ENCODE results near the gene DTNB.
"Not testable (repeated sequence)": the region's sequence is repeated elsewhere in the genome, so short reads cannot be mapped to it uniquely, and the experiment has no call there.

The DTNB gene

GRCh38 chr2:25684577-25685473 is 11.4 kb upstream of the DTNB start:
- intact Hi-C loops (cut with DNase I) = no loop called here
- DNase-seq = no peak

- DNase-seq = no peak
- intact Hi-C loops (cut with DNase I) = no loop called here
These were observed 8.7 kb upstream of the DTNB start for GRCh38 chr2:25682082-25682481.

- intact Hi-C loops (cut with DNase I) = loop anchor here (10.0 kb wide), 2 partner anchors 153 to 357 kb away; partner anchors contain the start of gene RAB10
- DNase-seq = no peak
These were observed 4.5 kb upstream of the DTNB start for GRCh38 chr2:25677877-25678276.

GRCh38 chr2:25674077-25674362 is 643 bp upstream of the DTNB start:
- peak in 3 of 10 donors; percentile 32 to 41 (median 33) for DNase-seq
- intact Hi-C loops (cut with DNase I) = loop anchor here (10.0 kb wide), 2 partner anchors 149 to 361 kb away; partner anchors contain the start of gene RAB10

- peak in 9 of 10 donors; percentile 24 to 94 (median 57) for DNase-seq
- intact Hi-C loops (cut with DNase I) = loop anchor here (1.0 to 10.0 kb wide), 3 partner anchors 148 to 362 kb away; partner anchors contain the start of genes ASXL2 and RAB10
These were observed 680 bp downstream of the DTNB start for GRCh38 chr2:25672494-25673299.

- intact Hi-C loops (cut with DNase I) = loop anchor here (10.0 kb wide), 2 partner anchors 147 to 363 kb away; partner anchors contain the start of gene RAB10
These were observed 1.8 kb downstream of the DTNB start for GRCh38 chr2:25671622-25672021.

GRCh38 chr2:25669520-25669919 is 3.9 kb downstream of the DTNB start:
- DNase-seq = no peak
- intact Hi-C loops (cut with DNase I) = loop anchor here (10.0 kb wide), 1 partner anchor 325 kb away; the partner anchor contains the start of gene DNMT3A

More at GRCh38 chr2:25671622-25672021, 1.8 kb downstream of the DTNB start:
- DNase-seq = no peak

GRCh38 chr2:25666218-25666617 is 7.2 kb downstream of the DTNB start:
- no peak for DNase-seq
- intact Hi-C loops (cut with DNase I) = loop anchor here (10.0 kb wide), 1 partner anchor 321 kb away; the partner anchor contains the start of gene DNMT3A

- intact Hi-C loops (cut with DNase I) = loop anchor here (2.0 to 10.0 kb wide), 2 partner anchors 59 to 321 kb away; partner anchors contain the start of gene DNMT3A
- not testable (repeated sequence) for DNase-seq
These were observed 7.9 kb downstream of the DTNB start for GRCh38 chr2:25665429-25665828.

GRCh38 chr2:25664965-25665307 is 8.4 kb downstream of the DTNB start:
- intact Hi-C loops (cut with DNase I) = loop anchor here (2.0 to 10.0 kb wide), 2 partner anchors 58 to 320 kb away; partner anchors contain the start of gene DNMT3A
- DNase-seq = no peak

- peak in 3 of 10 donors; percentile 41 to 69 (median 52) for DNase-seq
- intact Hi-C loops (cut with DNase I) = loop anchor here (2.0 to 10.0 kb wide), 2 partner anchors 58 to 320 kb away; partner anchors contain the start of gene DNMT3A
These were observed 9.0 kb downstream of the DTNB start for GRCh38 chr2:25664183-25664964.

GRCh38 chr2:25655316-25655715 is 18.1 kb downstream of the DTNB start:
- intact Hi-C loops (cut with DNase I) = no loop called here
- no peak for DNase-seq

GRCh38 chr2:25654801-25655200 is 18.6 kb downstream of the DTNB start:
- DNase-seq = no peak
- intact Hi-C loops (cut with DNase I) = no loop called here

- intact Hi-C loops (cut with DNase I) = no loop called here
- DNase-seq = no peak
These were observed 21.5 kb downstream of the DTNB start for GRCh38 chr2:25651782-25652455.

GRCh38 chr2:25651066-25651465 is 22.3 kb downstream of the DTNB start:
- intact Hi-C loops (cut with DNase I) = no loop called here
- no peak for DNase-seq

GRCh38 chr2:25650256-25650655 is 23.1 kb downstream of the DTNB start:
- DNase-seq = no peak
- intact Hi-C loops (cut with DNase I) = no loop called here

GRCh38 chr2:25649786-25650185 is 23.6 kb downstream of the DTNB start:
- intact Hi-C loops (cut with DNase I) = no loop called here
- DNase-seq = no peak

- intact Hi-C loops (cut with DNase I) = no loop called here
- no peak for DNase-seq
These were observed 31.1 kb downstream of the DTNB start for GRCh38 chr2:25642298-25642697.

GRCh38 chr2:25639696-25640095 is 33.7 kb downstream of the DTNB start:
- intact Hi-C loops (cut with DNase I) = no loop called here
- no peak for DNase-seq

GRCh38 chr2:25639131-25639530 is 34.2 kb downstream of the DTNB start:
- DNase-seq = no peak
- intact Hi-C loops (cut with DNase I) = no loop called here
